Astrocyte (in vitro differentiated cells and primary cell): ENCODE data around the gene EFNA2. TPM values are rescaled to one million over a fixed set of nuclear protein-coding genes. Genes with fewer than 3 reads are reported as not detected.

Experiments used
- DNase-seq: peaks from one replicate; pipeline ENCODE4 v3.0.0-alpha.2; 2010; ENCODE audit warnings: low read depth
- FAIRE-seq: peaks from 2 replicates; lab custom pipeline; 2011; peaks lifted over from hg19 to GRCh38; lab: Jason Lieb, UNC
- H2AFZ ChIP-seq: 2 replicates; pipeline ENCODE4 v1.6.0; 2012; ENCODE audit warnings: low read depth, low read length, inconsistent platforms
- H3K27ac ChIP-seq: 2 replicates; pipeline ENCODE4 v1.5.1; 2011; ENCODE audit warnings: low read depth, low read length, inconsistent platforms
- H3K27me3 ChIP-seq: 2 replicates; pipeline ENCODE4 v1.6.0; 2011; ENCODE audit warnings: low read length, inconsistent platforms; ENCODE audit not compliant: insufficient read depth
- H3K36me3 ChIP-seq: 2 replicates; pipeline ENCODE4 v1.5.1; 2011; ENCODE audit warnings: low read length, inconsistent platforms; ENCODE audit not compliant: insufficient read depth
- H3K4me1 ChIP-seq: 2 replicates; pipeline ENCODE4 v1.5.1; 2011; ENCODE audit warnings: low read length, inconsistent platforms; ENCODE audit not compliant: insufficient read depth
- H3K4me2 ChIP-seq: 2 replicates; pipeline ENCODE4 v1.6.0; 2012; ENCODE audit warnings: low read length, inconsistent platforms
- H3K4me3 ChIP-seq: 2 replicates; pipeline ENCODE4 v1.5.1; 2011; ENCODE audit warnings: low read depth, mild to moderate bottlenecking, low read length, inconsistent platforms; ENCODE audit not compliant: insufficient read depth
- H3K79me2 ChIP-seq: 2 replicates; pipeline ENCODE4 v1.6.0; 2012; ENCODE audit warnings: mild to moderate bottlenecking, low read length, inconsistent platforms; ENCODE audit not compliant: insufficient read depth
- H3K9ac ChIP-seq: 2 replicates; pipeline ENCODE4 v1.6.0; 2012; ENCODE audit warnings: mild to moderate bottlenecking, low read length, inconsistent platforms
- H3K9me3 ChIP-seq: 2 replicates; pipeline ENCODE4 v1.5.1; 2012; ENCODE audit warnings: low read depth, mild to moderate bottlenecking, low read length, inconsistent platforms; ENCODE audit not compliant: insufficient read depth
- H4K20me1 ChIP-seq: 2 replicates; pipeline ENCODE4 v1.6.0; 2012; ENCODE audit warnings: low read length, inconsistent platforms; ENCODE audit not compliant: insufficient read depth
- H3K27ac Mint-ChIP-seq: one replicate; pipeline ENCODE4 v1.8.0; 2021; ENCODE audit warnings: mild to moderate bottlenecking, mixed read lengths; ENCODE audit not compliant: unreplicated experiment
- H3K27me3 Mint-ChIP-seq: one replicate; pipeline ENCODE4 v1.8.0; 2021; ENCODE audit warnings: low read depth, mixed read lengths; ENCODE audit not compliant: unreplicated experiment
- H3K36me3 Mint-ChIP-seq: one replicate; pipeline ENCODE4 v1.8.0; 2021; ENCODE audit warnings: low read depth, mixed read lengths; ENCODE audit not compliant: unreplicated experiment
- H3K4me1 Mint-ChIP-seq: one replicate; pipeline ENCODE4 v1.8.0; 2021; ENCODE audit warnings: low read depth, mixed read lengths; ENCODE audit not compliant: unreplicated experiment
- H3K4me3 Mint-ChIP-seq: one replicate; pipeline ENCODE4 v1.8.0; 2021; ENCODE audit warnings: mild to moderate bottlenecking, moderate library complexity, mixed read lengths; ENCODE audit not compliant: unreplicated experiment
- H3K9me3 Mint-ChIP-seq: one replicate; pipeline ENCODE4 v1.8.0; 2021; ENCODE audit warnings: mild to moderate bottlenecking, mixed read lengths; ENCODE audit not compliant: unreplicated experiment
- CTCF ChIP-seq: IDR thresholded peaks from 2 replicates; pipeline ENCODE4 v1.5.1; 2011; ENCODE audit warnings: low read depth, mild to moderate bottlenecking, inconsistent platforms, low read length, moderate library complexity; ENCODE audit not compliant: insufficient read depth
- EZH2 ChIP-seq: IDR thresholded peaks from 2 replicates; pipeline ENCODE4 v1.6.1; 2012; ENCODE audit warnings: mild to moderate bottlenecking, low read length, inconsistent platforms; ENCODE audit not compliant: insufficient read depth
- total RNA-seq: library from RNA; stranded (reverse); gene quantifications from 2 replicates; pipeline ENCODE4 v1.2.1, GENCODE V29; 2021

Gene EFNA2
- total RNA-seq, 1 donor from 2014 or later, result 8.4 TPM

GRCh38 chr19:1266916-1267476 lies 18.7 kb upstream of the EFNA2 start:
- Mint-ChIP-seq H3K9me3 (no peaks in the 10 kb centered on the region), H3K36me3 (peaks cover 4% of the 10 kb centered on the region), H3K4me3 (peak overlapping the region; percentile 75), H3K27me3 (no peaks in the 10 kb centered on the region), H3K4me1 (peaks cover 31% of the 10 kb centered on the region), H3K27ac (peak overlapping the region; percentile 58)
- Histone ChIP-seq H3K4me2 (peak overlapping the region; percentile 93), H3K9ac (peak overlapping the region; percentile 75), H3K4me3 (peak overlapping the region; percentile 53), H3K36me3 (peaks cover 4% of the 10 kb centered on the region), H3K4me1 (peaks cover 70% of the 10 kb centered on the region), H3K79me2 (peaks cover 26% of the 10 kb centered on the region), H4K20me1 (peaks cover 29% of the 10 kb centered on the region), H2AFZ (no peak overlapping the region), H3K27me3 (no peaks in the 10 kb centered on the region), H3K27ac (peak overlapping the region; percentile 69), H3K9me3 (no peaks in the 10 kb centered on the region)
- TF ChIP-seq CTCF, result peak; percentile 49
- no peak for TF ChIP-seq EZH2
- FAIRE-seq (no peak), DNase-seq (no peak)

GRCh38 chr19:1267477-1268225 lies 18.0 kb upstream of the EFNA2 start:
- no peaks in the 10 kb centered on the region for H3K27me3 ChIP-seq
- no peaks in the 10 kb centered on the region for H3K27me3 Mint-ChIP-seq
- no peaks in the 10 kb centered on the region for H3K9me3 Mint-ChIP-seq
- peaks cover 35% of the 10 kb centered on the region for H4K20me1 ChIP-seq
- peaks cover 70% of the 10 kb centered on the region for H3K4me1 ChIP-seq
- peak overlapping the region; percentile 93 for H3K4me2 ChIP-seq
- no peaks in the 10 kb centered on the region for H3K9me3 ChIP-seq
- H3K27ac Mint-ChIP-seq, result peak overlapping the region; percentile 58
- DNase-seq, result no peak
- H3K4me3 ChIP-seq, result peak overlapping the region; percentile 53
- peaks cover 33% of the 10 kb centered on the region for H3K79me2 ChIP-seq
- no peak for TF ChIP-seq CTCF
- TF ChIP-seq EZH2, result no peak
- H3K4me3 Mint-ChIP-seq, result peak overlapping the region; percentile 75
- peaks cover 9% of the 10 kb centered on the region for H3K36me3 Mint-ChIP-seq
- H3K36me3 ChIP-seq, result peaks cover 11% of the 10 kb centered on the region
- peak overlapping the region; percentile 75 for H3K9ac ChIP-seq
- H3K27ac ChIP-seq, result no peak overlapping the region
- FAIRE-seq, result no peak
- peaks cover 28% of the 10 kb centered on the region for H3K4me1 Mint-ChIP-seq
- H2AFZ ChIP-seq, result no peak overlapping the region
